Measurements from ENCODE around the gene KIT. TPM values are rescaled to one million over a fixed set of nuclear protein-coding genes. Genes with fewer than 3 reads are reported as not detected.
A peak's percentile ranks its signal among the peaks of the same experiment; 100 is the strongest.

Gene KIT
- total RNA-seq (2012; rRNA removed) = 5.9 and 6.9 TPM in 2 replicates
- polyA plus RNA-seq (2012; rRNA removed) = 2.9 and 3.3 TPM in 2 replicates
- polyA plus RNA-seq (2012; cell fraction: cytosol; rRNA removed) = 4.5 and 4.9 TPM in 2 replicates
- polyA plus RNA-seq (2012; cell fraction: nucleus; rRNA removed; ENCODE audit: low replicate concordance) = 11.2 and 13.0 TPM in 2 replicates
- Bru-seq, nascent RNA = percentile 62 among the genes with signal in this experiment
- percentile 48 among the genes with signal in this experiment for BruChase-seq, experiment 1, labeled RNA remaining after a 6-hour chase
- BruChase-seq, experiment 2, labeled RNA remaining after a 2-hour chase = percentile 48 among the genes with signal in this experiment
- long read RNA-seq, partial matches to known transcripts = 1 of 8 reads
- long read RNA-seq, other reads (novel, unspliced or antisense) = 4 of 8 reads

GRCh38 chr4:54657551-54658251, at the start of gene KIT:
TSS of gene KIT (plus strand) at chr4:54657957. CDS start at chr4:54658015, 58 bp downstream.
- BruUV-seq (replicated peaks) = no TSS peak
- H3K36me3 ChIP-seq (ENCODE audit: control insufficient read depth, insufficient read depth, low read length) = no peaks in the 10 kb centered on the region
- ChIA-PET CTCF (interaction anchor here (0.6 to 0.9 kb wide), 4 partner anchors 116 to 339 kb away, joined by 3 read pairs; no protein-coding TSS in a partner anchor), POLR2A (ENCODE audit: unreplicated experiment) (no interaction called here)
- peak within 1 kb of the TSS in 1 of 2 experiments; percentile 26; a peak in 2 of 4 replicates for H4K8ac ChIP-seq (ENCODE audit: low read depth in 2 of 2, low read length in 2 of 2)
- TF ChIP-seq USF2 (IDR thresholded peaks at IDR 0.05; ENCODE audit: low read depth, low read length) (no peak), MAZ (IDR thresholded peaks at IDR 0.05; ENCODE audit: borderline replicate concordance, low read depth, low read length) (peak; percentile 48; the same call in 1 of the 2 replicates)
- H3K56ac ChIP-seq (ENCODE audit: extremely low read depth, insufficient read depth, low read length) = peak within 1 kb of the TSS; percentile 71; the same call in 1 of the 2 replicates
- no peak within 1 kb of the TSS for H2AK5ac ChIP-seq (ENCODE audit: low read depth, low read length)
- peaks cover 16% of the 10 kb centered on the region for H3K4me1 ChIP-seq (ENCODE audit: control insufficient read depth, insufficient read depth, low read length)
- H4K91ac ChIP-seq (ENCODE audit: insufficient read depth, low read depth, low read length) = no peak within 1 kb of the TSS
- 0 out of 2 replicates have a peak within 1 kb of the TSS, but pooled peaks have one; percentile 1 for H2BK20ac ChIP-seq (ENCODE audit: low read depth, low read length)
- H4K5ac ChIP-seq (ENCODE audit: low read depth, low read length) = no peak within 1 kb of the TSS
- H3K27me3 ChIP-seq (ENCODE audit: control insufficient read depth, insufficient read depth, low read length) = peaks cover 23% of the 10 kb centered on the region
- peak within 1 kb of the TSS; percentile 71 for H2AK9ac ChIP-seq (replicated peaks; ENCODE audit: low read depth, low read length, poor library complexity)
- H3K18ac ChIP-seq (ENCODE audit: low read depth, low read length) = no peak within 1 kb of the TSS
- H3K4me2 ChIP-seq (ENCODE audit: low read depth, low read length) = peak within 1 kb of the TSS; percentile 71
- H3K23ac ChIP-seq (ENCODE audit: low read depth, low read length) = peak within 1 kb of the TSS; percentile 70; the same call in 1 of the 2 replicates
- peak within 1 kb of the TSS; percentile 71 for H3K4ac ChIP-seq (ENCODE audit: low read depth, low read length)
- WGBS, 2 experiments (ENCODE audit: extremely low coverage in 2 of 2, insufficient read length in 1 of 2) = 1% methylated on average over 18 of the region's 72 CpGs; no CpG with 5 or more reads in 1 of the 2 experiments
- peaks cover 4% of the 10 kb centered on the region; the same call in 1 of the 2 replicates for H4K20me1 ChIP-seq (ENCODE audit: insufficient read depth, low read length)
- H3K9me1 ChIP-seq (ENCODE audit: insufficient read depth, low read length) = peaks cover 7% of the 10 kb centered on the region
- peak within 1 kb of the TSS; percentile 81 for H2BK120ac ChIP-seq (ENCODE audit: low read depth, low read length)
- in situ Hi-C loops (cut with MboI; ENCODE audit: low sequenced_read_pairs) (no loop called here), dilution Hi-C loops (cut with HindIII; ENCODE audit: low sequenced_read_pairs, unreplicated experiment) (no loop called here), intact Hi-C loops (cut with micrococcal nuclease) (loop anchor here (2.0 to 5.0 kb wide), 4 partner anchors 115 to 335 kb away; no protein-coding TSS in a partner anchor)
- peaks cover 9 to 30% of the 10 kb centered on the region in 2 experiments; a peak in 3 of 4 replicates for H3K79me1 ChIP-seq (ENCODE audit: low read depth in 1 of 2, low read length in 2 of 2)
- ATAC-seq (ENCODE audit: low read depth) (peak; percentile 51; the same call in 1 of the 2 replicates), DNase-seq (peak; percentile 32)
- peak within 1 kb of the TSS; percentile 83 for H3K9ac ChIP-seq (ENCODE audit: low read depth, low read length)
- H2AFZ ChIP-seq (replicated peaks; ENCODE audit: low read length, poor library complexity) = peak within 1 kb of the TSS; percentile 90
- H3K9me3 ChIP-seq (ENCODE audit: control insufficient read depth, insufficient read depth, low read length) = no peaks in the 10 kb centered on the region
- H3K4me3 ChIP-seq (ENCODE audit: insufficient read depth, low read depth, low read length) = peak within 1 kb of the TSS; percentile 74
- no peak within 1 kb of the TSS for H2BK5ac ChIP-seq (ENCODE audit: low read depth, low read length, poor library complexity, severe bottlenecking)
- no peak within 1 kb of the TSS; the same call in 2 of the 3 replicates for H2BK15ac ChIP-seq (ENCODE audit: low read depth, low read length)
- peak within 1 kb of the TSS; percentile 44 for H3K14ac ChIP-seq (replicated peaks; ENCODE audit: low read depth, low read length)
- peak within 1 kb of the TSS; percentile 36; the same call in 1 of the 2 replicates for H3K27ac ChIP-seq (ENCODE audit: insufficient read depth, low read length)

Measured in IMR-90 (cell line).